ENCODE measurements around the gene KATNBL1. TPM values are rescaled to one million over a fixed set of nuclear protein-coding genes. Genes with fewer than 3 reads are reported as not detected.

KATNBL1 gene
- total RNA-seq, 1 donor from 2014 or later: 35.5 TPM

DNA sequence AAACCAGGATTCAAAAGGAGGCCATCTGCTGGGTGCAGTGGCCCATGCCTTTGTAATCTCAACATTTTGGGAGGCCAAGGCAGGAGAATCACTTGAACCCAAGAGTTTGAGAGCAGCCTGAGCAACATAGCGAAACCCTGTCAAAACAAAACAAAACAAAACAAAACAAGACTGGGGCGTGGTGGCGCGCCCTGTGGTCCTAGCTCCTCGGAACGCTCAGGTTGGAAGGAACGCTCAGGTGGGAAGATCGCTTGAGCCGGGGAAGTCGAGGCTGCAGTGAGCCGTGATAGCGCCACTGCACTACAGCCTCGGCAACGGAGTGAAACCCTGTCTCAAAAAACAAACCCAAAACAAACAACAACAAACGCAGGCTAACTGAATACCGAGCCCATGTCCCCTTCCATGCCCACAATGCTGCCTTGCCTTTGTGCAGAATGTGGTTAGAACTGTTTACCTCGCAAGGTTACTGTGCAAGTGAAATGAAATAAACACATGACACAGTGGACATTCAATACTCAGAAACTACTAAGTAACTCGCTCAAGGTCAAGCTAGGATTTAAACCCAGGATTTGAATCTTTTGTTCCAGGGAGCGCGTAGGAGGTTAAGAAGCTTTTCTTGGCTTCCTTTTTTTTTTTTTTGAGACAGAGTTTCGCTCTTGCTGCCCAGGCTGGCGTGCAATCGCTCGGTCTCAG is 14.2 kb upstream of the KATNBL1 start:
- peak; percentile 11 for TF ChIP-seq CTCF (conservative IDR thresholded peaks at IDR 0.05; ENCODE audit: low read depth, low read length)
- H3K4me3 ChIP-seq (ENCODE audit: low read depth, low read length): peak overlapping the region; percentile 80
- no peak for DNase-seq (ENCODE audit: low read depth)

DNA sequence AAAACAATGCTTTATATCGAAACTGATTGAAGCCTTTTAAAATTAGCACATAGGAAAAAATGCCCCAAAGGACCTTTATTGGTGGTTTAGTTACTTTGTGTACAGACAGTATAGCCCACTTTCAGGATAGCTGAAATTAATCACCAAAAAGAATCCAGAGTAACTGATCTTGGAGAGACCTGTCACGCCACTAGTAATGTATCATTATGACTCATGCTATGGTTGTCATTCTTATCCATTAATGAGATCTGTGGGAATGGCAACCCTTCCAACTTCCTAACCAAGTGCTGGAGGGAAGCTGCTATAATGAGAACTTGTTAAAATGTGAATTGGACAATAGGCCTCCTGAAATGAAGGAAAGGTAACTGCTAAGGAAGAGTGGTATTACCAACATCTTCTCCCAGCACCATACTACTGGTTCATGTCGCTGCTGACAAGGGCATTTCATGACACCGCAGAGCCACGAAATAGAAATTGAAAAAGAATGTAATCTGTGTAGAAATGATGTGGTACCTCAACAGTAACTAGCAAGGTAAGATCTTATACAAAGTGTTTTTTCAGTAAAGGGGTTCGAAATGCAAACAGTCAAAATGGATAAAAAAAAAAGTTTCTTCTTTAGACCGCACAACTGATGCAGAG is 7.8 kb upstream of the KATNBL1 start:
- no peak for TF ChIP-seq CTCF (conservative IDR thresholded peaks at IDR 0.05; ENCODE audit: low read depth, low read length)
- DNase-seq (ENCODE audit: low read depth): no peak
- H3K4me3 ChIP-seq (ENCODE audit: low read depth, low read length): no peak overlapping the region

DNA sequence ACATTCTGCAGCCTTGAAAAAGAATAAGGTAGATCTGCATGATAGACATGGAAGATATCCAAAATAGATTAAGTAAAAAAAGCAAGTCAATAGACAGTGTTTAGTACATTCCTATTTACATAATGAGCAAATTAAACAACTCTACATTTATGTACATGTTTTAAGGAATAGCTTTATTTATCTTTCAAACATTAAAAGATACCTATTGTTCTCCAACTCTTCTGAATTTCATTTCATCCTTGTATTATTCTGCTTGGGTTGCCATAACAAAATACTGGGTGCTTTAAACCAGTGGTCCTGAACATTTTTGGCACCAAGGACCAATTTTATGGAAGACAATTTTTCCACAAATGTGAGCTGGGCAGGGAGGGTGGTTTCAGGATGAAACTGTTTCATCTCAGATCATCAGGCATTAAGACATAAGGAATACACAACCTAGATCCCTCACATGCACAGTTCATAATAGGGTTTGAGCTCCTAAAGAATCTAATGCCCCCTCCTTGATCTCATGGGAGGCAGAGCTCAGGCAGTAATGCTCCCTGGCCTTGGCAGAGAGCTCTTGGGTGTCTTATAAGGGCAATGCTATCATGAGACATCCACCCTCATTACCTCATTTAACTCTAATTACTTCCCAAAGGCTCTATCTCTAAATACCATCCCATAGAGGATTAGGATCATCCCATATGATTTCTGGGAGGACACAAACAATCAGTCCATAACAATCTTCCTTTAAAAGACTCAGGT is 6.8 kb upstream of the KATNBL1 start:
- no peak for TF ChIP-seq CTCF (conservative IDR thresholded peaks at IDR 0.05; ENCODE audit: low read depth, low read length)
- DNase-seq (ENCODE audit: low read depth): no peak
- H3K4me3 ChIP-seq (ENCODE audit: low read depth, low read length): no peak overlapping the region

GRCh38 chr15:34214135-34214534 is 4.2 kb upstream of the KATNBL1 start:
- TF ChIP-seq CTCF (conservative IDR thresholded peaks at IDR 0.05; ENCODE audit: low read depth, low read length): no peak
- no peak for DNase-seq (ENCODE audit: low read depth)
- no peak overlapping the region for H3K4me3 ChIP-seq (ENCODE audit: low read depth, low read length)

GRCh38 chr15:34213690-34214089 is 3.8 kb upstream of the KATNBL1 start:
- no peak overlapping the region for H3K4me3 ChIP-seq (ENCODE audit: low read depth, low read length)
- TF ChIP-seq CTCF (conservative IDR thresholded peaks at IDR 0.05; ENCODE audit: low read depth, low read length): no peak
- DNase-seq (ENCODE audit: low read depth): no peak

GRCh38 chr15:34206011-34206410 is 3.9 kb downstream of the KATNBL1 start:
- no peak for DNase-seq (ENCODE audit: low read depth)
- H3K4me3 ChIP-seq (ENCODE audit: low read depth, low read length): no peak overlapping the region
- no peak for TF ChIP-seq CTCF (conservative IDR thresholded peaks at IDR 0.05; ENCODE audit: low read depth, low read length)

Measured in epithelial cell of proximal tubule (primary cell).